Neural cell (in vitro differentiated cells): Measurements from ENCODE around the gene EHMT2. TPM values are rescaled to one million over a fixed set of nuclear protein-coding genes. Genes with fewer than 3 reads are reported as not detected.

Experiments used
- H2AFZ ChIP-seq: fragments of 200-600, 300-800 bp; sonication (generic), shearing (Covaris generic); 2 replicates; pipeline ENCODE4 v1.6.0; 2014; ENCODE audit warnings: low read depth, mild to moderate bottlenecking, antibody characterized with exemption, low read length, moderate library complexity
- H3F3A ChIP-seq: fragments of 200-600 bp; shearing (Covaris generic); 2 replicates; pipeline ENCODE4 v1.6.1; 2016; ENCODE audit warnings: mild to moderate bottlenecking, moderate library complexity, mixed read lengths, antibody characterized with exemption, low read length; ENCODE audit not compliant: insufficient read depth, poor library complexity, severe bottlenecking
- H3K27ac ChIP-seq: fragments of 200-600, 300-800 bp; sonication (generic), shearing (Covaris generic); 2 replicates; pipeline ENCODE4 v1.5.1; 2014; ENCODE audit warnings: mild to moderate bottlenecking, low read length, moderate library complexity
- H3K27me3 ChIP-seq: fragments of 300-800, 200-600 bp; sonication (generic), shearing (Covaris generic); 2 replicates; pipeline ENCODE4 v1.6.0; 2014; ENCODE audit warnings: mild to moderate bottlenecking, low read depth, low read length, moderate library complexity; ENCODE audit not compliant: insufficient read depth
- H3K36me3 ChIP-seq: fragments of 300-800, 200-600 bp; sonication (generic), shearing (Covaris generic); 2 replicates; pipeline ENCODE4 v1.5.1; 2014; ENCODE audit warnings: mild to moderate bottlenecking, antibody characterized with exemption, low read length, moderate library complexity; ENCODE audit not compliant: insufficient read depth
- H3K4me2 ChIP-seq: fragments of 300-800, 200-600 bp; sonication (generic), shearing (Covaris generic); 2 replicates; pipeline ENCODE4 v1.6.0; 2014; ENCODE audit warnings: mild to moderate bottlenecking, low read length
- H3K4me3 ChIP-seq: fragments of 300-800, 200-600 bp; sonication (generic), shearing (Covaris generic); 2 replicates; pipeline ENCODE4 v1.5.1; 2014; ENCODE audit warnings: mild to moderate bottlenecking, low read length, moderate library complexity
- H3K79me2 ChIP-seq: fragments of 200-600 bp; shearing (Covaris generic); replicated peaks from 2 replicates; pipeline ENCODE4 v1.6.0; 2014; ENCODE audit warnings: mild to moderate bottlenecking, low read length, moderate library complexity; ENCODE audit not compliant: insufficient read depth
- H3K9ac ChIP-seq: fragments of 300-800, 200-600 bp; sonication (generic), shearing (Covaris generic); 2 replicates; pipeline ENCODE4 v1.6.1; 2016; ENCODE audit warnings: mild to moderate bottlenecking, low read length, mixed read lengths
- H3K9me2 ChIP-seq: fragments of 200-600 bp; shearing (Covaris generic); 2 replicates; pipeline ENCODE4 v1.6.1; 2016; ENCODE audit warnings: mild to moderate bottlenecking, low read length, mixed read lengths; ENCODE audit not compliant: insufficient read depth
- H3K9me3 ChIP-seq: fragments of 200-600, 300-800 bp; sonication (generic), shearing (Covaris generic); 2 replicates; pipeline ENCODE4 v1.6.1; 2016; ENCODE audit warnings: mild to moderate bottlenecking, mixed run types, low read length, moderate library complexity, mixed read lengths
- H4K20me1 ChIP-seq: fragments of 200-600 bp; shearing (Covaris generic); 2 replicates; pipeline ENCODE4 v1.6.1; 2016; ENCODE audit warnings: mild to moderate bottlenecking, mixed run types; ENCODE audit not compliant: insufficient read depth
- CTCF ChIP-seq: fragments of 450-650 bp; IDR thresholded peaks from 2 replicates; pipeline ENCODE4 v1.5.1; 2014; ENCODE audit warnings: antibody characterized with exemption, mild to moderate bottlenecking, moderate library complexity; ENCODE audit not compliant: poor library complexity, severe bottlenecking
- EP300 ChIP-seq: fragments of 450-650 bp; conservative IDR thresholded peaks from 2 replicates; pipeline ENCODE4 v1.6.1; 2014; ENCODE audit warnings: antibody characterized with exemption, mild to moderate bottlenecking, moderate library complexity; ENCODE audit not compliant: poor library complexity, severe bottlenecking
- EZH2 ChIP-seq: fragments of 200-600, 300-800 bp; shearing (Covaris generic), sonication (generic); IDR thresholded peaks from 2 replicates; pipeline ENCODE4 v1.6.1; 2014; ENCODE audit warnings: antibody characterized with exemption, low read length, borderline replicate concordance, mild to moderate bottlenecking; ENCODE audit not compliant: insufficient read depth, poor library complexity, severe bottlenecking
- MXI1 ChIP-seq: fragments of 450-650 bp; conservative IDR thresholded peaks from 2 replicates; pipeline ENCODE4 v1.6.1; 2014; ENCODE audit warnings: antibody characterized with exemption, mild to moderate bottlenecking; ENCODE audit not compliant: poor library complexity, severe bottlenecking
- POLR2AphosphoS5 ChIP-seq: IDR thresholded peaks from 2 replicates; pipeline ENCODE4 v1.6.1; 2012
- RAD21 ChIP-seq: fragments of 450-650 bp; conservative IDR thresholded peaks from 2 replicates; pipeline ENCODE4 v1.6.1; 2014; ENCODE audit warnings: antibody characterized with exemption, mild to moderate bottlenecking, moderate library complexity
- SMC3 ChIP-seq: fragments of 450-650 bp; conservative IDR thresholded peaks from 2 replicates; pipeline ENCODE4 v1.6.1; 2014; ENCODE audit warnings: antibody characterized with exemption, mild to moderate bottlenecking, moderate library complexity; ENCODE audit not compliant: poor library complexity
- TAF1 ChIP-seq: IDR thresholded peaks from 2 replicates; pipeline ENCODE4 v1.6.1; 2012; ENCODE audit warnings: low read depth
- polyA plus RNA-seq: library from polyadenylated mRNA; depleted of rRNA; stranded (reverse); fragments of >200 nt; gene quantifications from 2 replicates; pipeline ENCODE4 v1.2.3, GENCODE V29; 2014
- TF ChIP-seq, protein P1 (sequence below): IDR thresholded peaks from 2 replicates; pipeline ENCODE4 v1.6.1; 2012; ENCODE audit warnings: borderline replicate concordance

The EHMT2 gene
- polyA plus RNA-seq, 1 donor from 2014 or later: 102 TPM

DNA sequence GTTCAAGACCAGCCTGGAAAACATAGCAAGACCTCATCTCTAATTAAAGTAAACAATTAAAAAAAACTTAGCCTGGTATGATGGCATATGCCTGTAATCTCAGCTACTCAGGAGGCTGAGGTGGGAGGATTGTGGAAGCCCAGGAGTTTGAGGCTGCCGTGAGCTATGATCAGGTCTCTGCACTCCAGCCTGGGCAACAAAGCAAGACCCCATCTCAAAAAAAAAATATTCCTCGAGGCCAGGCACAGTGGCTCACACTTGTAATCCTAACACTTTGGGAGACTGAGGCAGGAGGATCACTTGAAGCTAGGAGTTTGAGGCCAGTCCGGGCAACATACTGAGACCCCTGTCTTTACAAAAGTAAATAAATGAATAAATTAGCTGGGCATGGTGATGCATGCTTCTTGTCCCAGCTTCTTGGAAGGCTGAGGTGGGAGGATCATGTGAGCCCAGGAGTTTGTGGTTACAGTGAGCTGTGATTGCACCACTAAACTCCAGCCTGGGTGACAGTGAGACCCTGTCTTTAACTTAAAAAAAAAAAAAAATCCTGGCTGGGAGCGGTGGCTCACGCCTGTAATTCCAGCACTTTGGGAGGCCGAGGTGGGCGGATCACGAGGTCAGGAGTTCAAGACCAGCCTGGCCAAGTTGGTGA lies 20.7 kb upstream of the EHMT2 start:
- no peaks in the 10 kb centered on the region for H4K20me1 ChIP-seq
- no peak overlapping the region for H3K4me2 ChIP-seq
- no peaks in the 10 kb centered on the region for H3K27me3 ChIP-seq
- H3K4me3 ChIP-seq: no peak overlapping the region
- TF ChIP-seq, protein P1, sequence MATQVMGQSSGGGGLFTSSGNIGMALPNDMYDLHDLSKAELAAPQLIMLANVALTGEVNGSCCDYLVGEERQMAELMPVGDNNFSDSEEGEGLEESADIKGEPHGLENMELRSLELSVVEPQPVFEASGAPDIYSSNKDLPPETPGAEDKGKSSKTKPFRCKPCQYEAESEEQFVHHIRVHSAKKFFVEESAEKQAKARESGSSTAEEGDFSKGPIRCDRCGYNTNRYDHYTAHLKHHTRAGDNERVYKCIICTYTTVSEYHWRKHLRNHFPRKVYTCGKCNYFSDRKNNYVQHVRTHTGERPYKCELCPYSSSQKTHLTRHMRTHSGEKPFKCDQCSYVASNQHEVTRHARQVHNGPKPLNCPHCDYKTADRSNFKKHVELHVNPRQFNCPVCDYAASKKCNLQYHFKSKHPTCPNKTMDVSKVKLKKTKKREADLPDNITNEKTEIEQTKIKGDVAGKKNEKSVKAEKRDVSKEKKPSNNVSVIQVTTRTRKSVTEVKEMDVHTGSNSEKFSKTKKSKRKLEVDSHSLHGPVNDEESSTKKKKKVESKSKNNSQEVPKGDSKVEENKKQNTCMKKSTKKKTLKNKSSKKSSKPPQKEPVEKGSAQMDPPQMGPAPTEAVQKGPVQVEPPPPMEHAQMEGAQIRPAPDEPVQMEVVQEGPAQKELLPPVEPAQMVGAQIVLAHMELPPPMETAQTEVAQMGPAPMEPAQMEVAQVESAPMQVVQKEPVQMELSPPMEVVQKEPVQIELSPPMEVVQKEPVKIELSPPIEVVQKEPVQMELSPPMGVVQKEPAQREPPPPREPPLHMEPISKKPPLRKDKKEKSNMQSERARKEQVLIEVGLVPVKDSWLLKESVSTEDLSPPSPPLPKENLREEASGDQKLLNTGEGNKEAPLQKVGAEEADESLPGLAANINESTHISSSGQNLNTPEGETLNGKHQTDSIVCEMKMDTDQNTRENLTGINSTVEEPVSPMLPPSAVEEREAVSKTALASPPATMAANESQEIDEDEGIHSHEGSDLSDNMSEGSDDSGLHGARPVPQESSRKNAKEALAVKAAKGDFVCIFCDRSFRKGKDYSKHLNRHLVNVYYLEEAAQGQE: no peak
- TF ChIP-seq EP300 (no peak), RAD21 (no peak), TAF1 (no peak), POLR2AphosphoS5 (no peak), CTCF (no peak), SMC3 (no peak), MXI1 (no peak), EZH2 (no peak)
- H3K27ac ChIP-seq: no peak overlapping the region
- H3K9ac ChIP-seq: no peak overlapping the region
- no peaks in the 10 kb centered on the region for H3K9me2 ChIP-seq
- H3K79me2 ChIP-seq: no peaks in the 10 kb centered on the region
- no peaks in the 10 kb centered on the region for H3K9me3 ChIP-seq
- no peak overlapping the region for H2AFZ ChIP-seq
- H3K36me3 ChIP-seq: no peaks in the 10 kb centered on the region
- no peaks in the 10 kb centered on the region for H3F3A ChIP-seq

DNA sequence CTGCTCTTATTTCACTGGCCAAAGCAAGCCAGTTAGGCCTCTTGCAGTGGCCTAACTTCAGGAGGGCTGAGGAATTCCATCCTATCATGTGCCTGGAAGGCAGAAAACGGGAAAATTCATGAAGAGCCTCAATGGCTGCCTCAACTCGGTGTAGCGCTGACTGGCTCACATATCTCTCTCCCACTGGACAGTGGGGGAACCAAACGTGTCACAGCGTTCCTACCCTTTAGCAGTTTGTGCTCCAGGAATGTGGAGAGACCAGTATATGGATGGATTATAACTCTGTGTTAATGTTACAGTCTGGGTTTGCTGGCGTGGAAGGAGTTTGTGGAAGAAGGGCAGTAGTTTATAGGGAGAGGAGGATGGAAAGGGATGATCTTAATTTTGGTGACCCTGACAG lies 18.3 kb upstream of the EHMT2 start:
- Histone ChIP-seq H3K9ac (no peak overlapping the region), H3K4me2 (no peak overlapping the region), H2AFZ (no peak overlapping the region), H3K4me3 (no peak overlapping the region), H3K9me2 (no peaks in the 10 kb centered on the region), H3F3A (no peaks in the 10 kb centered on the region), H3K9me3 (no peaks in the 10 kb centered on the region), H3K27ac (no peak overlapping the region), H4K20me1 (no peaks in the 10 kb centered on the region), H3K79me2 (no peaks in the 10 kb centered on the region), H3K27me3 (no peaks in the 10 kb centered on the region), H3K36me3 (no peaks in the 10 kb centered on the region)
- TF ChIP-seq CTCF: no peak
- no peak for TF ChIP-seq TAF1
- TF ChIP-seq MXI1: no peak
